K562 (cell line): ENCODE results near the gene CREM. TPM values are rescaled to one million over a fixed set of nuclear protein-coding genes. Genes with fewer than 3 reads are reported as not detected.

Experiments
- ATAC-seq: fragments of 200-7000 bp; cut with Tn5 transposase; 3 replicates; pipeline ENCODE4 v1.9.1; 2020; ENCODE audit warnings: moderate library complexity
- BruUV-seq: library from RNA; stranded (reverse); fragments of 400-500 nt; replicated peaks from 2 replicates; lab custom pipeline; 2021; lab: Mats Ljungman, UMichigan
- CTCF ChIA-PET: fragments of 300-600 bp; formaldehyde crosslinking; extraction: SDS; loops from one replicate; lab custom pipeline; 2021; ENCODE audit warnings: low intra/inter-chr PET ratio; lab: Yijun Ruan, JAX
- POLR2A ChIA-PET: fragments of 300-600, 350-650 bp; sonication (Branson Sonifier 250); formaldehyde crosslinking; extraction: SDS; loops from one replicate; lab custom pipeline; 2021; ENCODE audit warnings: antibody characterized with exemption, inconsistent platforms; lab: Yijun Ruan, JAX
- DNase-seq, 4 experiments: peaks; one replicate each; pipeline versions ENCODE4 v3.0.0 to v3.0.0-alpha.2; 2011 to 2018; ENCODE audit warnings: low spot score in 3 of 4, mixed read lengths in 3 of 4; ENCODE audit errors: extremely low read depth in 1 of 4
- FAIRE-seq: peaks from 2 replicates; lab custom pipeline; 2011; peaks lifted over from hg19 to GRCh38; lab: Jason Lieb, UNC
- H2AFZ ChIP-seq: 2 replicates; pipeline ENCODE4 v1.6.0; 2011; ENCODE audit warnings: low read depth, low read length, control low read depth, inconsistent platforms
- H3K27ac ChIP-seq: fragments of 200-600 bp; 3 replicates; pipeline ENCODE4 v1.8.0; 2011; ENCODE audit warnings: low read depth, mild to moderate bottlenecking, control low read depth, inconsistent platforms, low read length, moderate library complexity, mixed read lengths; ENCODE audit errors: extremely low read depth
- H3K27me3 ChIP-seq, 2 experiments: fragments of 300-600 bp in 1 of 2; 2 replicates in 1 of 2; 3 replicates in 1 of 2; pipeline versions ENCODE4 v1.6.0 to v1.8.0; 2011; ENCODE audit warnings: inconsistent platforms in 2 of 2, low read length in 2 of 2, mild to moderate bottlenecking in 1 of 2, mixed read lengths in 1 of 2, moderate library complexity in 1 of 2; ENCODE audit not compliant: control insufficient read depth in 2 of 2, insufficient read depth in 2 of 2
- H3K36me3 ChIP-seq: fragments of 300-600 bp; 3 replicates; pipeline ENCODE4 v1.8.0; 2011; ENCODE audit warnings: mild to moderate bottlenecking, low read length, inconsistent platforms; ENCODE audit not compliant: control insufficient read depth, insufficient read depth
- H3K4me1 ChIP-seq, 2 experiments: fragments of 200-600 bp in 1 of 2; replicated peaks in 1 of 2; 2 replicates in 1 of 2; 3 replicates in 1 of 2; pipeline versions ENCODE4 v1.5.1 to v1.8.0; 2011; ENCODE audit warnings: inconsistent platforms in 2 of 2, low read length in 2 of 2, mild to moderate bottlenecking in 1 of 2, mixed read lengths in 1 of 2, moderate library complexity in 1 of 2; ENCODE audit not compliant: control insufficient read depth in 2 of 2, insufficient read depth in 2 of 2
- H3K4me2 ChIP-seq: 2 replicates; pipeline ENCODE4 v1.6.1; 2011; ENCODE audit warnings: low read length, control low read depth, inconsistent platforms, mixed read lengths; ENCODE audit not compliant: insufficient read depth
- H3K4me3 ChIP-seq: fragments of 200-600 bp; sonication (generic), shearing (Covaris generic); 2 replicates; pipeline ENCODE4 v1.5.1; 2016; ENCODE audit warnings: control low read depth, inconsistent platforms
- H3K79me2 ChIP-seq: fragments of 200-600 bp; 3 replicates; pipeline ENCODE4 v1.8.0; 2011; ENCODE audit warnings: low read length, inconsistent platforms; ENCODE audit not compliant: control insufficient read depth, insufficient read depth
- H3K9ac ChIP-seq, 2 experiments: 2 replicates each; pipeline versions ENCODE4 v1.6.0 to v1.6.1; 2011; ENCODE audit warnings: low read depth in 2 of 2, low read length in 2 of 2, control low read depth in 1 of 2, inconsistent platforms in 1 of 2, mild to moderate bottlenecking in 1 of 2, mixed read lengths in 1 of 2; ENCODE audit not compliant: insufficient read depth in 1 of 2
- H3K9me1 ChIP-seq: one replicate; pipeline ENCODE4 v1.6.0; 2011; ENCODE audit warnings: inconsistent platforms, mild to moderate bottlenecking, low read length, moderate library complexity; ENCODE audit not compliant: control insufficient read depth, insufficient read depth
- H3K9me3 ChIP-seq: replicated peaks from 2 replicates; pipeline ENCODE4 v1.5.1; 2011; ENCODE audit warnings: low read depth, low read length, inconsistent platforms; ENCODE audit not compliant: control insufficient read depth, insufficient read depth
- H4K20me1 ChIP-seq: replicated peaks from 2 replicates; pipeline ENCODE4 v1.6.1; 2011; ENCODE audit warnings: low read length, inconsistent platforms, mixed read lengths; ENCODE audit not compliant: control insufficient read depth, insufficient read depth
- AFF1 ChIP-seq, 2 experiments: fragments of 450-650 bp; IDR thresholded peaks; 2 replicates each; pipeline ENCODE4 v1.6.1; 2018; ENCODE audit warnings: mild to moderate bottlenecking in 2 of 2, low read depth in 1 of 2; ENCODE audit not compliant: partially characterized antibody in 2 of 2
- TEAD1 ChIP-seq, 2 experiments: fragments of 450-650 bp in 1 of 2; sonication (generic) in 1 of 2; formaldehyde crosslinking; IDR thresholded peaks; 2 replicates each; pipeline versions ENCODE4 v1.4.0 to v1.8.0; 2020 to 2022; ENCODE audit warnings: mild to moderate bottlenecking in 2 of 2, missing genetic modification reagents in 1 of 2
- WGBS: fragments of 100-300 bp; shearing (Covaris generic); methylation state at CpG from one replicate; pipeline ENCODE4 v1.1.6; 2016; ENCODE audit warnings: low coverage, mixed read lengths; ENCODE audit not compliant: insufficient coverage; ENCODE audit errors: missing lambda C conversion rate; 5-methylcytosine and 5-hydroxymethylcytosine counted together
- in situ Hi-C: fragments of 300-500 bp; cut with MboI; formaldehyde crosslinking; loops from 4 replicates; pipeline ENCODE4 v1.15.0; 2018; ENCODE audit warnings: inconsistent platforms, mixed read lengths
- intact Hi-C: fragments of 100-400 bp; cut with micrococcal nuclease; formaldehyde crosslinking; loops from 2 replicates; pipeline ENCODE4 v1.14.2; 2022
- polyA plus RNA-seq, 8 experiments: library from polyadenylated mRNA; depleted of rRNA in 4 of 8; stranded (reverse) in 5 of 8; unstranded in 3 of 8; fragments of >200 nt; fragmentation: Nextera tagmentation in 2 of 8; fragmentation: Illumina TruSeq in 1 of 8; extraction: Ambion mirVana in 2 of 8; extraction: Trizol in 1 of 8; gene quantifications; 2 replicates each; pipeline versions ENCODE4 v1.2.1 to v1.2.3, GENCODE V29; 2011 to 2014; ENCODE audit warnings: inconsistent platforms in 1 of 8, missing spikeins in 1 of 8
- total RNA-seq, 7 experiments: library from RNA; depleted of rRNA in 6 of 7; stranded (reverse); fragments of >200 nt in 6 of 7; fragmentation: Illumina TruSeq in 2 of 7; extraction: Trizol in 2 of 7; gene quantifications; 2 replicates each; pipeline versions ENCODE4 v1.2.1 to v1.2.3, GENCODE V29; 2011 to 2021; ENCODE audit warnings: low replicate concordance in 1 of 7

Gene CREM
- total and polyA plus RNA-seq, 9 of the 15 experiments (the other 6 are each of a cell fraction or from before 2014, with no cell fraction given) = 39.1 to 70.2 (median 48.3) TPM

GRCh38 chr10:35228058-35228457, 101.4 kb downstream of the CREM start:
- no peak overlapping the region for H3K4me2 ChIP-seq
- no TSS peak for BruUV-seq
- no peaks in the 10 kb centered on the region for H3K36me3 ChIP-seq
- no peak for FAIRE-seq
- H3K9me1 ChIP-seq = no peaks in the 10 kb centered on the region
- no peaks in the 10 kb centered on the region for H3K79me2 ChIP-seq
- no peak overlapping the region for H2AFZ ChIP-seq
- H3K9ac ChIP-seq = no peak overlapping the region
- ATAC-seq = no peak
- ChIA-PET POLR2A (no interaction called here), CTCF (no interaction called here)
- in situ Hi-C loops (loop anchor here (25.0 kb wide), 2 partner anchors 334 to 559 kb away; no protein-coding TSS in a partner anchor), intact Hi-C loops (no loop called here)
- H3K9me3 ChIP-seq = no peaks in the 10 kb centered on the region; the same call in 1 of the 2 replicates
- 0 out of 4 replicates have a peak, but pooled peaks of 1 of the 2 experiments have one; percentile 35 for TF ChIP-seq TEAD1 (CRISPR knock-in tag; IDR thresholded peaks at IDR 0.05)
- no peak for TF ChIP-seq AFF1 (IDR thresholded peaks at IDR 0.05; ENCODE audit: low read depth in 1 of 2, partially characterized antibody in 2 of 2)
- DNase-seq = no peak
- no peak overlapping the region for H3K4me3 ChIP-seq
- no peaks in the 10 kb centered on the region for H4K20me1 ChIP-seq
- H3K4me1 ChIP-seq = no peaks in the 10 kb centered on the region; a peak in 1 of 5 replicates
- H3K27me3 ChIP-seq = no peaks in the 10 kb centered on the region
- H3K27ac ChIP-seq = no peak overlapping the region
- 25% methylated on average over 1 of the region's 1 CpG for WGBS
